ENCODE data around the gene PRTFDC1.
A peak's percentile ranks its signal among the peaks of the same experiment; 100 is the strongest.
"Not testable (repeated sequence)": the region's sequence is repeated elsewhere in the genome, so short reads cannot be mapped to it uniquely, and the experiment has no call there.

PRTFDC1 gene

GRCh38 chr10:24929056-24929544 is 23.3 kb downstream of the PRTFDC1 start:
- no peak for DNase-seq

- DNase-seq, result peak; percentile 36
Observed at GRCh38 chr10:24928163-24928562, 24.2 kb downstream of the PRTFDC1 start.

- DNase-seq, result no peak
Observed at GRCh38 chr10:24926557-24926956, 25.8 kb downstream of the PRTFDC1 start.

GRCh38 chr10:24925799-24926198 is 26.6 kb downstream of the PRTFDC1 start:
- DNase-seq, result no peak

GRCh38 chr10:24924483-24924882 is 27.9 kb downstream of the PRTFDC1 start:
- DNase-seq, result not testable (repeated sequence)

- not testable (repeated sequence) for DNase-seq
Observed at GRCh38 chr10:24922222-24922868, 30.1 kb downstream of the PRTFDC1 start.

GRCh38 chr10:24920907-24921881 is 31.2 kb downstream of the PRTFDC1 start:
- DNase-seq, result peak; percentile 43

GRCh38 chr10:24920192-24920591 is 32.2 kb downstream of the PRTFDC1 start:
- not testable (repeated sequence) for DNase-seq

- DNase-seq, result not testable (repeated sequence)
Observed at GRCh38 chr10:24919629-24920028, 32.8 kb downstream of the PRTFDC1 start.

- no peak for DNase-seq
Observed at GRCh38 chr10:24917979-24918378, 34.4 kb downstream of the PRTFDC1 start.

GRCh38 chr10:24917493-24917892 is 34.9 kb downstream of the PRTFDC1 start:
- DNase-seq, result no peak

GRCh38 chr10:24916365-24916764 is 36.0 kb downstream of the PRTFDC1 start:
- DNase-seq, result no peak

GRCh38 chr10:24915304-24915703 is 37.1 kb downstream of the PRTFDC1 start:
- no peak for DNase-seq

- no peak for DNase-seq
Observed at GRCh38 chr10:24914148-24914547, 38.3 kb downstream of the PRTFDC1 start.

- DNase-seq, result peak; percentile 14
Observed at GRCh38 chr10:24912215-24912614, 40.2 kb downstream of the PRTFDC1 start.

GRCh38 chr10:24911029-24911428 is 41.4 kb downstream of the PRTFDC1 start:
- no peak for DNase-seq

GRCh38 chr10:24910574-24910973 is 41.8 kb downstream of the PRTFDC1 start:
- DNase-seq, result no peak

GRCh38 chr10:24908793-24909423 is 43.5 kb downstream of the PRTFDC1 start:
- DNase-seq, result no peak

- DNase-seq, result no peak
Observed at GRCh38 chr10:24907956-24908355, 44.5 kb downstream of the PRTFDC1 start.

GRCh38 chr10:24906372-24906771 is 46.0 kb downstream of the PRTFDC1 start:
- DNase-seq, result no peak

- no peak for DNase-seq
Observed at GRCh38 chr10:24904824-24905223, 47.6 kb downstream of the PRTFDC1 start.

GRCh38 chr10:24902400-24902728 is 50.0 kb downstream of the PRTFDC1 start:
- DNase-seq, result no peak

GRCh38 chr10:24901686-24902399 is 50.6 kb downstream of the PRTFDC1 start:
- no peak for DNase-seq

All from CD4-positive, alpha-beta T cell treated with Interleukin-6 for 4 hours (primary cell).